Left kidney (tissue), 2 donors: Measurements from ENCODE around the gene TRIM74. TPM values are rescaled to one million over a fixed set of nuclear protein-coding genes. Genes with fewer than 3 reads are reported as not detected.
"Not testable (repeated sequence)": the region's sequence is repeated elsewhere in the genome, so short reads cannot be mapped to it uniquely, and the experiment has no call there.

Source experiments
- DNase-seq: peaks from one replicate; pipeline ENCODE4 v3.0.0-alpha.2; 2013
- polyA plus RNA-seq: library from polyadenylated mRNA; unstranded; fragments of 120-200 nt; gene quantifications from one replicate; pipeline ENCODE4 v1.2.1, GENCODE V29; 2013; ENCODE audit not compliant: insufficient read length

The TRIM74 gene
- polyA plus RNA-seq, 1 donor = 2.0 TPM

DNA sequence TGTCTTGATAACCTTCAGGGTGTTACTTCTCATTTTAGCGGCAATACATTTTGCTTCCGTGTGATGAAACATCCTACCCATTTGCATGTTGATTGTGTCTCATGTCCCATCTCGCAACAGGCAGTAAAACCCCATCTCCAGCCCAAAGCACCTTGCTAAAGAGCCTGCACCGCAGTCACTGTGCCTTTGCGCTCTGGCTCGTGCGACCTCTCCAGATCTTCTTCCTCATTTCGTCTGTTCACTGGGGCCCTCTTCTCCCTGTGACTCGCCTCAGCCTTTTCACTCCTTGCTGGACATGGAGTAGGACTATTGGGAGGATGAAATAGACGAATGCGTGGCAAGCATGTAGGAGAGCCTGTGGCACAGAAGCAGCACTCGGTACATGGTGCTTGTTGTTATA is 57.9 kb downstream of the TRIM74 start:
- not testable (repeated sequence) for DNase-seq

Other genes starting within 250 kb of the TRIM74 start
- 8.6 TPM for gene TYW1B, start 141.3 kb downstream of the TRIM74 start, polyA plus RNA-seq
- gene POM121, start 44.4 kb downstream of the TRIM74 start, polyA plus RNA-seq = 45.2 TPM
- gene SPDYE8, start 60.3 kb upstream of the TRIM74 start, polyA plus RNA-seq = 1.1 TPM
- gene SPDYE11, start 88.4 kb upstream of the TRIM74 start, polyA plus RNA-seq = 1.6 TPM
- 1.5 TPM for gene SPDYE9, start 116.6 kb upstream of the TRIM74 start, polyA plus RNA-seq